Measurements from ENCODE around the gene ANKRD39. TPM values are rescaled to one million over a fixed set of nuclear protein-coding genes. Genes with fewer than 3 reads are reported as not detected.
A peak's percentile ranks its signal among the peaks of the same experiment; 100 is the strongest.

The ANKRD39 gene
- total and polyA plus RNA-seq, 4 donors = 4.7 to 22.7 (median 10.7) TPM

- no peak for TF ChIP-seq ATF3 (IDR thresholded peaks at IDR 0.05)
- TF ChIP-seq SP1 (IDR thresholded peaks at IDR 0.05) = no peak
- no peak for TF ChIP-seq YY1 (IDR thresholded peaks at IDR 0.05)
- no peak for TF ChIP-seq JUND (IDR thresholded peaks at IDR 0.05)
- no peak for TF ChIP-seq RAD21 (IDR thresholded peaks at IDR 0.05)
- TF ChIP-seq FOXA1 (IDR thresholded peaks at IDR 0.05) = no peak
- TF ChIP-seq CTCF (IDR thresholded peaks at IDR 0.05; ENCODE audit: low read depth, low read length, missing input control) = no peak
- no peak for TF ChIP-seq EGR1 (IDR thresholded peaks at IDR 0.05; ENCODE audit: low read depth in 2 of 2)
- TF ChIP-seq ZBTB33 (IDR thresholded peaks at IDR 0.05) = no peak
- H3K27me3 ChIP-seq (ENCODE audit: control insufficient read depth in 4 of 4, insufficient read depth in 4 of 4, low read length in 3 of 4) = no peaks in the 10 kb centered on the region
- no peak overlapping the region for H3K9ac ChIP-seq (ENCODE audit: low read depth in 1 of 2, low read length in 2 of 2)
- peaks cover 0 to 6% (median 2%) of the 10 kb centered on the region in 4 donors for H3K4me1 ChIP-seq (ENCODE audit: control insufficient read depth in 4 of 4, insufficient read depth in 4 of 4, low read length in 3 of 4)
- H3K27ac ChIP-seq (ENCODE audit: low read depth in 1 of 2, low read length in 2 of 2) = no peak overlapping the region
- H3K4me3 ChIP-seq (ENCODE audit: low read depth in 1 of 3, low read length in 3 of 3) = no peak overlapping the region
- no peaks in the 10 kb centered on the region for H3K9me3 ChIP-seq (ENCODE audit: control insufficient read depth in 4 of 4, low read length in 3 of 4)
- WGBS = 79% methylated on average over 10 of the region's 10 CpGs
- no peak for DNase-seq (ENCODE audit: low spot score)
- H3K36me3 ChIP-seq (ENCODE audit: control insufficient read depth in 4 of 4, insufficient read depth in 3 of 4, low read depth in 1 of 4, low read length in 3 of 4) = no peaks in the 10 kb centered on the region
Observed at GRCh38 chr2:96808176-96808837, 49.5 kb downstream of the ANKRD39 start.

- TF ChIP-seq ZBTB33 (IDR thresholded peaks at IDR 0.05) (no peak), RXRA (IDR thresholded peaks at IDR 0.05) (no peak)
- no peak for DNase-seq (ENCODE audit: low spot score)
- peaks cover 0 to 6% (median 2%) of the 10 kb centered on the region in 4 donors for H3K4me1 ChIP-seq (ENCODE audit: control insufficient read depth in 4 of 4, insufficient read depth in 4 of 4, low read length in 3 of 4)
- WGBS = 96% methylated on average over 10 of the region's 10 CpGs
- H3K4me3 ChIP-seq (ENCODE audit: low read depth in 1 of 3, low read length in 3 of 3) = no peak overlapping the region
- peak overlapping the region in 1 of 2 donors; percentile 38 for H3K27ac ChIP-seq (ENCODE audit: low read depth in 1 of 2, low read length in 2 of 2)
- H3K36me3 ChIP-seq (ENCODE audit: control insufficient read depth in 4 of 4, insufficient read depth in 3 of 4, low read depth in 1 of 4, low read length in 3 of 4) = no peaks in the 10 kb centered on the region
- H3K9ac ChIP-seq (ENCODE audit: low read depth in 1 of 2, low read length in 2 of 2) = no peak overlapping the region
- no peaks in the 10 kb centered on the region for H3K27me3 ChIP-seq (ENCODE audit: control insufficient read depth in 4 of 4, insufficient read depth in 4 of 4, low read length in 3 of 4)
- no peaks in the 10 kb centered on the region for H3K9me3 ChIP-seq (ENCODE audit: control insufficient read depth in 4 of 4, low read length in 3 of 4)
Observed at GRCh38 chr2:96807127-96807471, 50.7 kb downstream of the ANKRD39 start.
